HG02973 (cell line): ENCODE data around the gene CPSF6.
"Not testable (repeated sequence)": the region's sequence is repeated elsewhere in the genome, so short reads cannot be mapped to it uniquely, and the experiment has no call there.

Experiments
- ATAC-seq: cut with Tn5 transposase; IDR thresholded peaks from one replicate; pipeline ENCODE4 v1.9.1; 2021; ENCODE audit warnings: moderate library complexity; ENCODE audit not compliant: unreplicated experiment

Gene CPSF6, protein sequence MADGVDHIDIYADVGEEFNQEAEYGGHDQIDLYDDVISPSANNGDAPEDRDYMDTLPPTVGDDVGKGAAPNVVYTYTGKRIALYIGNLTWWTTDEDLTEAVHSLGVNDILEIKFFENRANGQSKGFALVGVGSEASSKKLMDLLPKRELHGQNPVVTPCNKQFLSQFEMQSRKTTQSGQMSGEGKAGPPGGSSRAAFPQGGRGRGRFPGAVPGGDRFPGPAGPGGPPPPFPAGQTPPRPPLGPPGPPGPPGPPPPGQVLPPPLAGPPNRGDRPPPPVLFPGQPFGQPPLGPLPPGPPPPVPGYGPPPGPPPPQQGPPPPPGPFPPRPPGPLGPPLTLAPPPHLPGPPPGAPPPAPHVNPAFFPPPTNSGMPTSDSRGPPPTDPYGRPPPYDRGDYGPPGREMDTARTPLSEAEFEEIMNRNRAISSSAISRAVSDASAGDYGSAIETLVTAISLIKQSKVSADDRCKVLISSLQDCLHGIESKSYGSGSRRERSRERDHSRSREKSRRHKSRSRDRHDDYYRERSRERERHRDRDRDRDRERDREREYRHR

DNA sequence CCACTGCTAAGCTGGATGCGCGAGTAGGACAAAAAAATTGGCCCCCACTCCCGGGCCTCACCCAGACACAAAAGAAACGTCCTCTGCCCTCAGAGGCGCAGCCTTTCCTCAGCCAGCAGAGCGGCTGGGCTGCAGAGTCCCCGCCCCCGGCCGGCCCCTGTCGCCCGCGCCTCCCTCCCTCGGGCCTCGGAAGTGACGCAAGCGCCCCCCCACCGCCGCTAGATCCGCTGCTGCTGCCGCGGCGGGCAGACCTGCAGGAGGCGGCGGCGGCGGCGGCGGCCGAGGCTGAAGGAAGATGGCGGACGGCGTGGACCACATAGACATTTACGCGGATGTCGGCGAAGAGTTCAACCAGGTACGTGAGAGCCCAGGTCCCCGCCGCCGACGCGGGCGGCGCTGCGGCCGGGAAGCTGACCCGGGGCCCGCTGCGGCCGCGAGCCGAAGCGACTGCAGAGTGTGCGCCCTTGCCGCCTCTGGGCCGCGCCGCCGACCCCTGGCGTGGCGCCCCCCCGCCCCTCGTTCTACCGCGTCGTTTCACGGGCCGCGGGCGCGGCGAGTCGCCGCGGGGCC lies at the start of gene CPSF6:
Gene CPSF6 (plus strand): TSS at position 218 of the 570 bp plus-strand sequence. CDS start 78 bp downstream, at position 296.
- peak; percentile 93 for ATAC-seq

DNA sequence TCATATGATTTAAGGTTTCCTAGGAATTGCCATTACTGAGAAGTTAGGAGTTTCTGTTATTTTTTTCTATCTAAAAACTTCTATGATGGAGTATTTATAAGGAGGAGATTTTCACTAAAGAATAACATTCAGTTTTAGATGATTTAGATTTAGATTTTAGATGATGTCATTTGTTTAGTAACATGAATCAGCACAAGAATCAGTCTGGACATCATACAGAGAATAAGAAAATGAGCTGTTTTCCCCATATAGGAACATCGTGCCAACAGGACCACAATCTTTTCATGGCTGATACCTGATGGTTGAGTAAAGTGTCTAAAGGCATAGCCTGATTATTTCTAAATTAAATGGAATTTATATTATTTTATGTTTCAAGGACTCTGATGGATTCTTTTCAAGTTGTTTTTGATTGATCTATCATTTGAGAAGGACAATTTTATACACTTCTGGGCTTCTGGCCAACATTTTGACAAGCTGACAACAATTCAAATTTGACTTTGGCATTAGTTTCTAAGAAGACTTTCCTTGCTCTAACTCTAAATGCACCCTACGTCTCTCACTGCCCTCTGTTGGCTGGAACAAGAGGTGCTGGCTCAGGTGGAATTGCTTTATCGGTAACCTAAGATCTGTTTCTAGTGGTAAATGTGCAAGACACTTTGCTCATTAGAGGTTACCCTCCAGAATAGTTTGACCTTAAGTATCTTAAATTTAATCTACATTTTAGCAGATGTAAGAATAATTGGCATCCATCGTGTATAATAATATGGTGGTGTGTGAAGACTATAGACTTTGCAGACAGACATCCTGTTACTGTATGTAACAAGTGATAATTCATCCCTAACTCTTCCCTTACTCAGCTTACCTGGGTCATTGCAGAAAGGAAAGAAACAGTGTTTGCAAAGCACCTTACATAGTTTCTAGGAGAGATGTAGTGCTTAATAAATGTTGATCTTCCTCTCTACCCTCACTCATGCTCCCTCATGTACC lies 42.8 kb upstream of the CPSF6 start:
- no peak for ATAC-seq

DNA sequence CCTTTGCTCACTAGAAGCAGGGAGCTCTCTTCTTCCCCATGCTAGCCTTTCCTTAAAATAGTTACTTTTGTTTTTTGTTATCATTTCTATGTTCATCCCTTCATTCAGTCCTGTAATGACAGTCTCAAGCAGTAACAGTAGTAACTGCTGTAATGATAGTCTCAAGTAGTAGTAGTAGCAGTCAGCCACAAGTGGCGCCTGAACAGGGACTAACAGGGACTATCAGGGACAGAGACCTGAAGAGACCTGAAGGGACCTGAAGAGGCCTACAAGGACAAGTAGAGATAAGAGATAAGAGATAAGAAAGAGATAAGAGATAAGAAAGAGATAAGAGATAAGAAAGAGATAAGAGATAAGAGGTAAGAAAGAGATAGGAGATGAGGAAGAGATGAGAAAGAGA lies 39.4 kb upstream of the CPSF6 start:
- ATAC-seq = not testable (repeated sequence)

DNA sequence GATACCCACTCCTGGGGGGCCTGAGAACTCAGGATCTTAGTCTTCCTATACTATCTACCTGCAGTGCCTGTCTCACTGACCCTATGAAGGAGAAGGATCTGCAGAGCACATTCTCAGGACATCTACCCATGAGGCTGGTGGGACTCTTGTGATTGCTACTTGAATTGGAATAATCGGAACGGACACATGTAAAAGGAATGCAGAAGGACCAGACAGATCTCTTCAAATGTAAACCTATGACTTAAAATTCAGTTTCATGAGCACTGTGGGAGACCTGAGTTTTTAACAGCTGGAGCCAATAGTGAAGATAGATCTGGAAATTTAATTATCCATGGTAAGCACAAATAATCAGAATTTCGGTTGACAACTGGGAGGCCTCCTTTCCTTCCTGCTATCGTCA lies 35.2 kb upstream of the CPSF6 start:
- ATAC-seq = no peak

DNA sequence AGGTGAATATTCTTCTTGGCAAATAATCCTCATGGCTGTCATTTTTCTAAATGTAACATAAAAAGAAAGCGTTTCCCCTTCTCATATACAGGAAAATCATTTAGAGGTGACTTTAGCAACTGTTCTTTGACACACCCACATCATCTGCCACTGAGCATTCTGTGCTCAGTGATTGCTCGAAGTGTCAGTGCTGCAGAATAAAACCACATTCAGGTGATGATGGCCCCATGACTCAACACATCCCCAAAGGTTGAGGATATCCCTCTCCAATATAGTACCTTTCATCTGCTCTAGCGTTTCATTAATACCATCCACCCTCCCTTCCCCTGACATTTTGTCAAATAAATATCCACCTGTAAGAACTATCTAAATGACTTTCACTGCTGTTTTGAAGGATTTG lies 28.7 kb upstream of the CPSF6 start:
- ATAC-seq = no peak

DNA sequence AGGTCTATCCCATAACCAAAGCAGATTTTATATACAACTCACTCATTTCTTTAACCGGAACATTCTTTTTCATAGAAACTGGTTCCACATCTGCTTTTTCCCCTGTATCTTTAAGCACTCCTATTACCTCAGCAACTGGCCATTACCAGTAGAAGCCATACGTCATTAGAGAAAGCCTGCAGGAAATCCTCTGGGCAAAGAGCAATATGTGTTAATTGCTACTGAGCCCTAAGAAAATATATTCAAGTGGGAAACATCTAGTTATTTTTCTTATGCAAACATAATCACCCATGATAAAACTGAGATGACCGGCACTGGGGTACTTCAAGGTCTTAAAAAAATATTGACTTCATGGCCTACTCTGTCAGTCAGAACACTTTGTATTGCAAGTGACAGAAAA lies 28.2 kb upstream of the CPSF6 start:
- no peak for ATAC-seq

DNA sequence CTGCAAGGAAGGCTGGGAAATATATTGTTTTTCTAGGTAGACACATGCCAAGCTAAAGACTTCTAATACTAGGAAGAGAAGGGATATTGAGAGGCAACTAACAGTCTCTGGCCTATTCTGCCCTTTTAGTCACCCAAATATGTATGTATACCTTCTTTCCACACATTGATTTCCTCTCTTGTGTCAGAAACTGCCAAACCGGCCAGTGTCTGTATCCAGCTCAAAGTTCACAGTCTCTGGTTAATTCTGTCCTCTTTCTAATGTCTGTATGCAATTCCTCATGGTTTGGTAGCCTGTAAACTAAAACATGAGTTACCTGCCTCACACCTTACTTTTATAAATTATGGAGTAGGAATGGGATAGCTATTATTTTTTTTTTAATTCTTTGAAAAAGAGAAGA lies 25.2 kb upstream of the CPSF6 start:
- ATAC-seq = no peak

DNA sequence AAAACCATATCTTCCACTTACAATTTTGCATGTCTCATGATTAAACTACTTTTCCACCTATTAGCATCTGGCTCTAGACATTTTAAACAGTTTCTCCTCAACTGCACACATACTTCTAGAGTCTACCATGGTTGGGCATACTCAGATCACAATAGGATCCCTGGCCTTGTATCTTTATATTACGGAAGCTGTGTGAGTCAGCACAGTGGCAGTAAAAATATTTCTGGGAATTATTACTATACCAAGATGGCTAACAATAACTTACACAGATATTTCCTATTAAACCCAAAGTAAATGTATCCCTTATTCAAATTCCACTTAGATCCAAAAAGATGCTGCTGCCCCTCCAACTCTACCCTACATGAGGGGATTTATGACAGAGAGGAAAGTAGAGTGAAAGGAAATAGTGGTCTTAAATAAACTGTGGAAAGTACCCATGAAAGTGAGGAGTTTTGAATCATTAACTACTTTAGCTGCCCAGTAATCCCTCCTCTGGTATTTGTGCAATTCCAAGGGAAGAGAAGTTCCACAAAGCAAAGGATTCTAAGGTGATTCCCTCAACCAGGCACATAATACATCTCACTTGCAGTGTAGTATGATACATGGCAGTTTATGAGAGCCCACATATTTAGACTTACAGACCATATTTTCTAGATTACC lies 14.0 kb upstream of the CPSF6 start:
- no peak for ATAC-seq

DNA sequence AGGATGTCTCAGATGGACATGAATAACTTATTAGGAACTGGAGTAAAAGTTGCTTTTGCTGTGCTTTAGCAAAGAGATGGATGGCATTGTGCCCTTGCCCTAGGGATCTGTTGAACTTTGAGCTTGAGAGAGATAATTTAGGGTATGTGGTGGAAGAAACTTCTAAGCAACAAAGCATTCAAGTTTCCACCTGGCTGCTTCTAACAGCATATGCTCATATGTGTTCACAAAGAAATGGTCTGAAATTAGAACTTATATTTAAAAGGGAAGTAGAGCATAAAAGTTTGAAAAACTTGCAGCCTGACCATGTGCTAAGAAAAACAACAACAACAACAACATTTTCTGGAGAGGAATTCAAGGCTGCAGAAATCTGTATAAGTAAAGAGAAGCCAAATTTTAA lies 7.9 kb upstream of the CPSF6 start:
- ATAC-seq = no peak

DNA sequence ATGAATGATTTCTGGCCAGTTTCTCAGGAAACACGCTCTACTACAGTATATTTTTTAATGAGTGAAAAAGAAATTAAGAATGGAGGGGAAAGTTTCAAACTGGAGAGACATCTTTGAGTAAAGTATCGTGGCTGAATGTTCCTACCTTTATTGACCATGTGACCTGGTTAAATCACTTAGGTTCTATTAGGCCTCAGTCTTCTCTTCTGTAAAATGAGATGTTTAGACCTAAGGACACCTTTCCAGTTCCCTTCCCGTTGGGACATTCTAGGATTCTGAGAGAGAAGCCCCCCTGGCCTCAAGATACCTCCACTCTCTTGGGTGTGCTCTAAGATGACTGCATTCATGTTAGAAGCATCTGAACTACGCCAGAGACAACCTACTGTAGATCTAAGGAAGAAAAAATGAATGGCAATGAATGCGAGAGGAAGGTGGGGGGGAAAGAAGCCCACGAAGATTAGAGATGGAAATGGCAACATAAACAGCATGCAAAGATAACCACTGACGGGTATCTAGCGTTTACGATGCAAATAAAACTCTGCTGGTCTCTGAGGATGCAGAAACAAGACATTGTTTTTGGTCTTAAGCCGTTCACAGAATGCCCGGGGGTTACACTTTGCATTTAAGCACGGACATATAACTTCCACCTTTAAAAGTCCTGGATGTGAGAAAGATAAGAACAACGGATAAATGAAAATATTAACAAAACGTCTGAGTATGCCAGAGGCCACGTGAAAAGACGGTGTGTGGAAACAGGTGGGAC lies 599 bp upstream of the CPSF6 start:
- ATAC-seq = peak; percentile 1

DNA sequence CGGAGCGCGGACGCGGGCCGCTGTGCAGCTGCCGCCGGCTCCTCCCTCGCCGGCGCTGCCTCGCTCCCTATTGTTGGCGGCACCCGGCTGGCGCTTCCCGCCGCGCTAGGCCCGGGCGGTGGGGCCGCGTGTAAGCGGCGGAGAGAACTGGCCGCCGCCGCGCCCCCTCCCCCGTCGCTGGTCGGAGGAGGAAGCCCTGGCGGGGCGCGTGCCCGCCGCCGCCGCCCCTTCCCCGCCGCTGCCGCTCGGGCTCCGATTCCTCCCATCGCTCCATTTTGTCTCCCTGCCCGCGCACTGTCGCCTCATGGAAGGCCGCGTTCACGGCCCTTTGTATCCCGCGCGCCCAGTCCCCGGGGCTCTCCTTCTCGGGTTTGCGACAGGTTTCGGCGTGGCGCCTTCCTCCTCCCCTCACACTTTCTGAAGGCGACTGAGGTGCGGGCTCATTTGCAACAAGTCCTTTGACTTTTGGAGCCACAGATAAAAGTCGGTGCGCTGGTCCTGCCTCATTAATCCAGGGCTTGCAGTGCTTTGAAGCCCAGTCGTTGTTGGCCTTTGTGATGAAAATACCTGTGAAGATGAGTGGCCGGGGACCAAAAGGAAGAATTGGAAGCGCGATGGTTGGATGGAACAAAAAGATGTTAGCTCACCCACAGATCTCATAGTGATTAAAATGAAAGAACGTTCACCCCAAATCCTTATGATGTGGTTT lies 707 bp downstream of the CPSF6 start:
- ATAC-seq = peak; percentile 20

DNA sequence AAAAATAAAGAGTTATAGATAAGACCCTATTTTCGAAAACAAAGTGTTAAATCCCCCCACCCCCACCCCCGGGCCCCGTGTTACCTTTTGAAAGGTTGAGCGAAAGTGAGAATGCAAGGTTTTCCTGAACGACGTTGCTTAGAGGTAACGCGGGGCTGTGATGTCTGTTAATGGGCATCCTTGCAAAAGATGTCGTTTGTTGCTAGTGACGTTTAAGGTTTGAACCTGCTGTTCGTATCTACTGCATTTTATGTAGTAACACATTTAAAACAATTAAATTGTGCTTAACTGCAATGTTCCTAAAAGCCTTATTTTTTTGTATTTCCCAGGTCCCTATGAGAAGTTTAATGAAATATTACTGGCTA lies 1.2 kb downstream of the CPSF6 start:
- no peak for ATAC-seq

DNA sequence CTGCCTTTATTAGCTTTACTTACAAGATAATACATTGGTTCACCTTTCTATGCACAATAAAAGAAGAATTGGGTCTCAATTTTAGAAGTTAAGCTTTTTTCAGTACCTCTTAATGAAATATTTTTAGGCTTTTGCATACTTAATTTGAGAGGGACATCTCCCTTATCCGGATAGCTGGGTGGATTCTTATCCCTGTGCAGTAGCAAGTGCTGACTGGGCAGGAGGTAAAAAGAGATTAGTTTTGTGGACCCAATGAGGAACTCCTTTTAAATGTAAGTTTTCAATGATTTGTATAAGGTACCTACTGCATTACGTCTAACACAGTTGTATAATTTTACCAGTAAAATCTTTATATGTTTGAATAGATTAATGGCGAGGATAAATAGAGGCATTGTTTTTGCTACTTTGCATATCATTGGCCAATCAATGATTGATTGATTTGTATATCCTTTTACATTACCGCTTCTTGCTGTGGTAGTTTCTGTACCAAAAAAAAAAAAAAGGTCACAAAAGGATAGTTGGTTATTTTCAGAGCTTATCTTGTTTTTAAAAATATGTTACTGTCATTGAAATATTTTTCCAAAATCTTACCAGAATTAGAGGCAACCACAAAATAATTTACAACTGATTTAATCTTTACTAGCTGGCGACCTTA lies 2.2 kb downstream of the CPSF6 start:
- ATAC-seq = no peak

DNA sequence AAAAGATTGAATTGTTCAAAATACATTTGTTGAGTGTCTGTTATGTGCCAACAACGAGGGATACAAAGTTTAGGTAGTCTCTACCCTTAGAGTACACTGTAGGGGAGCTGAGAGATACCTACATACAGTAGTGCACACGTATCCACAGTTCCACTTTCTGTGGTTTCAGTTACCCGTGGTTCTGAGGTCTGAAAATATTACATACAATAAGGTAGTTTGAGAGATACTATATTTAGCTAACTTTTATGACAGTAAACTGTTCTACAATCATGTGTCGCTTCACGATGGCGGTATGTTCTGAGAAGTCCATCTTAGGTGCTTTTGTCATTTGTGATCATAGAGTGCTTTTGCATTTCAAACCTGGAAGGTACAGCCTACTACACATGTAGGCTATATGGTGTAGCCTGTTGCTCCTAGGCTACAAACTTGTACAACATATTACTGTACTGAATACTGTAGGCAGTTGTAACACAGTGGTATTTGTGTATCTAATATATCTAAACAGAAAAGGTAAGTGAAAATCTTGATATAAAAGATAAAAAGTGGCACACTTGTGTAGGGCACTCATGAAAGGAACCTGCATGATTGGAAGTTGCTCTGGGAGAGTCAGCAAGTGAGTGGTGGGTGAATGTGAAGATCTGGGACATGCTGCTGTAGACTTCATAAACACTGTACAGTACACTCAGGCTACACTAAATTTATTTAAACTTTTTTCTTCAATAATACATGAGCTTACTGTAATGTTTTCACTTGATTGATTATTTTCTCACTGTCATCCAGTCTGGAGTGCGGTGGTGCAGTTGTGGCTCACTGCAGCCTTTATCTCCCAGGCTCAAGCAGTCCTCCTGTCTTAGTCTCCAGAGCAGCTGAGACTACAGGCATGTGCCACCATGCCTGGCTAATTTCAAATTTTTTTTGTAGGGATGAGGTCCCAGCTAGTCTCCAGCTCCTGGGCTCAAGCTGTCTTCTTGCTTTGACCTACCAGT lies 4.0 kb downstream of the CPSF6 start:
- ATAC-seq = peak; percentile 31

DNA sequence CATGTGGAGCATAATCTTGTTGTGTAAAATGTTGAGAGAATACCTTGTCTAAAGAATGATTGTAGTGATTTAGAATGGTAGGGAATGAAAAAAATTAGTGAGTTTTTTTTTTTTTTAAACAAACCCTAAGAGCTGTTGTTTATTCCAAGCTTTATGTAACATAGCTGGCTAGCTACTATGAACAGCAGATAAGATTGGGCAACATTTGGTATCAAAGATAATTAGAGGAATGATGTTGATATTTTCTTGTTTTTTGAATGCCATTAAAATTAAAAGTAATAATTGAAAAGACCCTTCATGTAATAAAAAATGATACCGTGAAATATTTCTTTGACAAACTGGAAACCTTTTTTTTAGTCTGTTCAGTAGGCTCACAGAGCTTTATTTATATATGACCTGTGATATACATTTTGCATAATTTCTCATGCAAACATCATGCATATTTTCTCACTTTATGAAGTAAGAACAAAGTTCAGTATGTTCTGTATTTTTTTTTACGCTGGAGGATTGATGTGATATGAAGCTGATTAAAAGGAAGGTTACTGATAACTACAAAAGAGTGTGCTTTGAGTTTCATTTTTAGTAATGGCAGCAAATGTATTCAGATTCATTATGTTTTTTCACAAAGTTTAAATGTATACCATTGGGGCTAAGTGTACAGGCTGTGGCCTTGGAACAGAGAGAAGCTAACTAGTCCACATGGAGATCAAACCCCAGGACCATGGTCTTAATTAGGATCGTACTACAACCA lies 8.1 kb downstream of the CPSF6 start:
- no peak for ATAC-seq

DNA sequence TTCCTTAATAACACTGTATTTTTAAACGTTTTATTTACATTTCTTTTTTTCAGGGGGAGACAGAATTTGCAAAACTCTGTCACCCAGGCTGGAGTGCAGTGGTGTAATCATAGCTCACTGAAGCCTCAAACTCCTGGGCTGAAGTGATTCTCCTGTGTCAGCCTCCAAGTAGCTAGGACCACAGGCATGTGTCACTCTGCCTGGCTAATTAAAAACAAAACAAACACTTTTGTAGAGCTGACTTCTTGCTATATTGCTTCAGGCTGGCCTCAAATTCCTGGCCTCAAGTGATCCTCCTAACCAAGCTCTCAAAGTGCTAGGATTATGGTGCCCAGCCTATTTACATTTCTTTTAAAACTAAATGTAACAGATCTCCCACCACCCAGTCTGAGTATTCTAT lies 12.7 kb downstream of the CPSF6 start:
- ATAC-seq = no peak

DNA sequence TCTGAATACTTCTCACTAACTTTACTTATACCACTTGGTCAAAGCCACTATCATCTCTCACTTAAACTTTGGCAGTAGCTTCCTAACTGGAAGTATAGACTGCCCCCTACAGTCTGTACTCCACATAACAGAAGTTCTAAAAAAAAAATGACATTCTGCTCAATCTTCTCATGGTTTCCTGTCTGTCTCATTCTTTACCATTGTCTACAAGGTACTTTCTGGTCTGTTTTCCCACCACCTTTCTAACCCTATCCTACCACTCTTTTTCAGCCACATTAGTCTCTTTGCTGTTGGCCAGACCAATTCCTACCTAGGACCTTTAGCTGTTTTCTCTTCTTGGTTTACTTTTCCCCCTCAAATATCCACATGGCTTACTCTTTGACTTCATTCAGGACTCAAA lies 14.7 kb downstream of the CPSF6 start:
- ATAC-seq = peak; percentile 62
